GM10266 (cell line): Measurements from ENCODE around the gene TTC21A.
A peak's percentile ranks its signal among the peaks of the same experiment; 100 is the strongest.

Experiments
- DNase-seq: peaks from one replicate; pipeline ENCODE4 v3.0.0; 2012; ENCODE audit errors: extremely low spot score
- CTCF ChIP-seq: IDR thresholded peaks from 2 replicates; pipeline ENCODE4 v1.5.1; 2012; ENCODE audit warnings: mild to moderate bottlenecking, low read depth; ENCODE audit not compliant: control insufficient read depth, insufficient read depth; ENCODE audit errors: missing control alignments

TTC21A gene

DNA sequence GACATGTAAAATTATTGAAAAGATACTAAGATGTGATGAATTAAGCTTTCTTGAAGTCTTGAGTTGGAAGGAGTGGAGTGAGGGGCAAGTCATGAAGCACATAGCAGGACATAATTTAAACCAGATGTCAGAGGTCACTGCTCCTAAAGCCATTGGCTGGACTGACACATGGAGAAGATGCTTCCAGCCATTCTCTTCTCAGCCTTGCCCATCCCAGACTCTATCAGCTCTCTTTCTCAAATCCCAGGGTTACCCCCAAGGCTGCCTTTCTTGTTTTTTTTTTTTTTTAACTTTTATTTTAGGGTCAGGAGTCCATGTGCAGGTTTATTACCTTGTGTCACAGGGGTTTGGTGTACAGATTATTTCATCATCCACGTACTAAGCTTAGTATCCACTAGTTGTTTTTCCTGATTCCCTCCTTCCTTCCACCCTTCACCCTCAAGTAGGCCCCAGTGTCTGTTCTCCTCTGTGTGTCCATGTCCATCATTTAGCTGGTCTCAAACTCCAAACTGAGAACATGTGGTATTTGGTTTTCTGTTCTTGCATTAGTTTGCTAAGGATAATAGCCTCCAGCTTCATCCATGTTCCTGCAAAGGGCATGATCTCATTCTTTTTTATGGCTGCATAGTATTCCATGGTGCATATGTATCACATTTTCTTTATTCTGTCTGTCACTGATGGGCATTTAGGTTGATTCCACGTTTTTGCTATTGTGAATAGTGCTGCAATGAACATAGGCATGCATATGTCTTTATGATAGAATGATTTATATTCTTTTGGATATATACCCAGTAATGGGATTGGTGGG is 66.0 kb downstream of the TTC21A start:
- DNase-seq, result no peak
- no peak for TF ChIP-seq CTCF

DNA sequence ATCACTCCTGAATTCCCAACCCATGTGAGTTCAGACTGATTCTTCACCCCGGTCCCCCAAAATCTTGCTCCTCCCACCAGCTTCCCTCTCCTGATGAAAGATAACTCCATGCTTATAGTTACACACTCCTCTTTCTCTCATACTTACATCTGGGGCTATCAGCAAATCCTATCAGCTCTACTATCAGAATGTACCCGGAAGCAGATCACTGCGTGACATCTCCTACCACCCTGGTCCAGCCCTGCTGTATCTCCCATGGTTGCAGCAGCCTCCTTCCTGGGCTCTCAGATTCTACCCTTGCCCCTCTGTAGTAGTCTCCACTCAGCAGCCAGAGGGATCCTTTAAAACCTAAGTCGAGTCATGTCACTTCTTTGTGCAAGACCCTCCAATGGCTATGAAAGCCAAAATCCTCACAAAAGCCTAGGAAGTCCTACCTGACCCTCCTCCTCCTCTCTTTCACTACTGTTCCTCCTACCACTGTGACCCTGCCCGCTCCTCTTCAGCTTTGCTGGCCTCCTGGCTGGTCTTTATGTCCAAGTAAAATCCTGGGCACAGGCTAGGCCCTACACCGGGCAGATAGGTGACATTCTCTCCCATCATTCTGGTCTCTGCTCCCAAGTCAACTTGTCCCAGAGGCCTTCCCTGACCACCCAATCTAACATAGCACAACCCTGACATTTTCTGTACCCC is 68.7 kb downstream of the TTC21A start:
- no peak for TF ChIP-seq CTCF
- no peak for DNase-seq

GRCh38 chr3:39177708-39178332 is 70.3 kb downstream of the TTC21A start:
- DNase-seq, result peak; percentile 75

GRCh38 chr3:39178553-39178952 is 71.1 kb downstream of the TTC21A start:
- no peak for DNase-seq
- no peak for TF ChIP-seq CTCF

More at GRCh38 chr3:39177708-39178332, 70.3 kb downstream of the TTC21A start:
- TF ChIP-seq CTCF, result no peak

DNA sequence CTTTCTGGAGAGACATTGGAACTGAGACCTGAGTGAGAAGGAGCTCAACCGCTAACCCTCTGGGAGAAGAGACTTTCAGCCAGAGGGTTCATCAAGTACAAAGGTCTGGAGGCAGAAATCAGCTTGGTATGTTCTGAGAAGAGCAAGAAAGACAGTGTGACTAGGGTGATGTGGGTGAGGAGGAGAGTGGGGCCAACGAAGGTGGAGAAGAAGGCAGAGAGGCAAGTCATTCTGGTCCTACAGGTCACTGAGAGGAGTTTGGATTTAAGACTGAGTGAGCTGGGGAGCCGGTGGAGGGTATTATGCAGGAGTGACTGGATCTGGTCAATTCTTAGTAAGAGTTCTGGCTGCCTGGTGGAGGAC is 72.7 kb downstream of the TTC21A start:
- TF ChIP-seq CTCF, result no peak
- no peak for DNase-seq

GRCh38 chr3:39180546-39181346 is 73.3 kb downstream of the TTC21A start:
- DNase-seq, result peak; percentile 96
- peak; percentile 2 for TF ChIP-seq CTCF
